Aorta (tissue), 5 donors: ENCODE data around the gene UCK2. TPM values are rescaled to one million over a fixed set of nuclear protein-coding genes. Genes with fewer than 3 reads are reported as not detected.

Source experiments
- ATAC-seq: fragments of 200-7000 bp; cut with Tn5 transposase; one replicate; pipeline ENCODE4 v1.9.1; 2022; ENCODE audit warnings: moderate library complexity; ENCODE audit not compliant: low FRiP score
- DNase-seq, 2 donors: peaks; one replicate each; pipeline ENCODE4 v3.0.0-alpha.2; 2020
- H3K27ac ChIP-seq, 2 donors: one replicate each; pipeline ENCODE4 v1.5.1; 2013; ENCODE audit warnings: low read length in 2 of 2, mild to moderate bottlenecking in 2 of 2, moderate library complexity in 2 of 2, control low read depth in 1 of 2, inconsistent platforms in 1 of 2, low read depth in 1 of 2
- H3K27me3 ChIP-seq, 2 donors: one replicate each; pipeline ENCODE4 v1.6.1; 2013; ENCODE audit warnings: control low read depth in 1 of 2, low read length in 1 of 2, mild to moderate bottlenecking in 1 of 2, moderate library complexity in 1 of 2; ENCODE audit not compliant: insufficient read depth in 2 of 2, control insufficient read depth in 1 of 2
- H3K36me3 ChIP-seq, 2 donors: one replicate each; pipeline ENCODE4 v1.6.1; 2013; ENCODE audit warnings: control low read depth in 1 of 2, low read length in 1 of 2, mild to moderate bottlenecking in 1 of 2; ENCODE audit not compliant: insufficient read depth in 2 of 2, control insufficient read depth in 1 of 2
- H3K4me1 ChIP-seq, 2 donors: one replicate each; pipeline ENCODE4 v1.6.1; 2013; ENCODE audit warnings: low read length in 2 of 2, control low read depth in 1 of 2, mild to moderate bottlenecking in 1 of 2, moderate library complexity in 1 of 2; ENCODE audit not compliant: insufficient read depth in 2 of 2, control insufficient read depth in 1 of 2
- H3K4me3 ChIP-seq, 2 donors: one replicate each; pipeline ENCODE4 v1.5.1; 2013; ENCODE audit warnings: low read length in 2 of 2, control low read depth in 1 of 2, mild to moderate bottlenecking in 1 of 2
- H3K9me3 ChIP-seq: one replicate; pipeline ENCODE4 v1.6.1; 2013; ENCODE audit warnings: mild to moderate bottlenecking, low read length; ENCODE audit not compliant: control insufficient read depth
- WGBS, 2 donors: extraction: QIAGEN DNeasy Blood & Tissue Kit; methylation state at CpG; one replicate each; pipeline ENCODE4 v1.1.7; 2013; 5-methylcytosine and 5-hydroxymethylcytosine counted together
- intact Hi-C, 2 donors: fragments of 100-400 bp; cut with DNase I; formaldehyde crosslinking; loops; one replicate each; pipeline versions ENCODE4 v1.14.2 to v1.15.0; 2022
- polyA plus RNA-seq, 2 donors: library from polyadenylated mRNA; stranded (reverse); fragments of 200-250 nt; gene quantifications; one replicate each; pipeline ENCODE4 v1.2.3, GENCODE V29; 2013
- total RNA-seq, 2 donors: library from RNA; stranded (reverse); fragmentation: NEBNext Ultra II Directional; extraction: Animal tissue kit (Norgen Biotek cat#: 25700); gene quantifications; one replicate each; pipeline ENCODE4 v1.2.1, GENCODE V29; 2021
- donor health status: healthy with polysubstance abuse.
- donor health status: Bipolar disorder and iron deficiency.
- donor health status: DM: no; HTN: no; CAD: no.
- donor health status: DM: no; HTN: no; CAD: no.
- donor health status: DM: yes; HTN: yes; CAD: no.

The UCK2 gene
- total and polyA plus RNA-seq, 4 donors, result 7.2 to 31.1 (median 19.9) TPM

DNA sequence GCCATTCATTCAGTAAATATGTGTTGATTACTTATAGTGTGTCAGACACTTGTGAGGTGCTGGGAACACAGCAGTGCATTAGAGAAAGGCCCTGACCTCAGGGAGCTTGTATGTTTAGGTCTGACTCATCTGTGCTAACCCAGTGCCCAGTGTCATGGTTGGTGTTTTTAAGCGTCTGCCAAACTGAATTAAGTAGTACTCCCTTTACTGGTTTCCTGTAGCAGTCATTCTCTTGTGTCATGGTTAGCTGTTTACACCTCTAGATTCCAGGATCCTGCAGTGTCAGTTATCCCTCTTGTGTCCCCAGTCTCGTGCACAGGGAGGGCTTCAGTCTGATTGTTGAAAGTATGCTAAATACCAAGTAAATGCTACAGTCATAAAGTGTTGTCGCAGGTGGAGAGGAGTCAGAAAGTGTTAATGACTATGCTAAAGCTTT, 14.2 kb downstream of the UCK2 start:
- Histone ChIP-seq H3K9me3 (no peaks in the 10 kb centered on the region), H3K27ac (no peak overlapping the region), H3K4me3 (no peak overlapping the region), H3K27me3 (no peaks in the 10 kb centered on the region), H3K4me1 (peaks cover 0 to 4% of the 10 kb centered on the region in 2 donors), H3K36me3 (no peaks in the 10 kb centered on the region)
- no peak for ATAC-seq
- intact Hi-C loops, result no loop called here
- no peak for DNase-seq
- 89 to 95% methylated on average over 3 of the region's 3 CpGs for WGBS, 2 donors

- intact Hi-C loops, result no loop called here
- no peak overlapping the region for H3K27ac ChIP-seq
- no peaks in the 10 kb centered on the region for H3K9me3 ChIP-seq
- DNase-seq, result no peak
- no peak for ATAC-seq
- H3K4me1 ChIP-seq, result peaks cover 0 to 4% of the 10 kb centered on the region in 2 donors
- no peak overlapping the region for H3K4me3 ChIP-seq
- H3K36me3 ChIP-seq, result no peaks in the 10 kb centered on the region
- 68 to 82% methylated on average over 2 of the region's 2 CpGs for WGBS, 2 donors
- H3K27me3 ChIP-seq, result no peaks in the 10 kb centered on the region
Observed at GRCh38 chr1:165842023-165842670, 14.7 kb downstream of the UCK2 start.

- WGBS, 2 donors, result 27 to 36% methylated on average over 5 of the region's 5 CpGs
- DNase-seq (no peak), ATAC-seq (no peak)
- Histone ChIP-seq H3K27me3 (no peaks in the 10 kb centered on the region), H3K4me3 (no peak overlapping the region), H3K27ac (no peak overlapping the region), H3K4me1 (peaks cover 0 to 4% of the 10 kb centered on the region in 2 donors), H3K36me3 (no peaks in the 10 kb centered on the region), H3K9me3 (no peaks in the 10 kb centered on the region)
- intact Hi-C loops, result no loop called here
Observed at GRCh38 chr1:165842671-165843129, 15.3 kb downstream of the UCK2 start.

- no peak for ATAC-seq
Observed at GRCh38 chr1:165843304-165843703, 15.9 kb downstream of the UCK2 start.

GRCh38 chr1:165844114-165844798, 16.8 kb downstream of the UCK2 start:
- intact Hi-C loops, result no loop called here
- WGBS, 2 donors, result 72% methylated on average over 11 of the region's 11 CpGs

More at GRCh38 chr1:165843304-165843703, 15.9 kb downstream of the UCK2 start:
- H3K4me3 ChIP-seq, result no peak overlapping the region
- no peaks in the 10 kb centered on the region for H3K27me3 ChIP-seq
- peaks cover 0 to 4% of the 10 kb centered on the region in 2 donors for H3K4me1 ChIP-seq
- no peak overlapping the region for H3K27ac ChIP-seq
- H3K36me3 ChIP-seq, result no peaks in the 10 kb centered on the region
- H3K9me3 ChIP-seq, result no peaks in the 10 kb centered on the region
- intact Hi-C loops, result no loop called here
- no peak for DNase-seq
- 61 to 69% methylated on average over 1 of the region's 1 CpG for WGBS, 2 donors

GRCh38 chr1:165844933-165845332, 17.5 kb downstream of the UCK2 start:
- Histone ChIP-seq H3K27me3 (no peaks in the 10 kb centered on the region), H3K4me3 (no peak overlapping the region), H3K36me3 (no peaks in the 10 kb centered on the region), H3K27ac (no peak overlapping the region), H3K4me1 (peaks cover 0 to 4% of the 10 kb centered on the region in 2 donors), H3K9me3 (no peaks in the 10 kb centered on the region)
- WGBS, 2 donors, result 87 to 90% methylated on average over 6 of the region's 6 CpGs
- ATAC-seq (no peak), DNase-seq (no peak)
- intact Hi-C loops, result no loop called here

More at GRCh38 chr1:165844114-165844798, 16.8 kb downstream of the UCK2 start:
- Histone ChIP-seq H3K36me3 (no peaks in the 10 kb centered on the region), H3K27ac (no peak overlapping the region), H3K27me3 (no peaks in the 10 kb centered on the region), H3K4me3 (no peak overlapping the region), H3K4me1 (peaks cover 0 to 4% of the 10 kb centered on the region in 2 donors), H3K9me3 (no peaks in the 10 kb centered on the region)
- DNase-seq (no peak), ATAC-seq (no peak)

- 98 to 99% methylated on average over 3 of the region's 3 CpGs for WGBS, 2 donors
- no peaks in the 10 kb centered on the region for H3K9me3 ChIP-seq
- no peak overlapping the region for H3K4me3 ChIP-seq
- no peak for DNase-seq
- intact Hi-C loops, result no loop called here
- H3K27ac ChIP-seq, result no peak overlapping the region
- no peaks in the 10 kb centered on the region for H3K27me3 ChIP-seq
- no peak for ATAC-seq
- H3K4me1 ChIP-seq, result peaks cover 0 to 4% of the 10 kb centered on the region in 2 donors
- no peaks in the 10 kb centered on the region for H3K36me3 ChIP-seq
Observed at GRCh38 chr1:165845569-165845968, 18.2 kb downstream of the UCK2 start.

DNA sequence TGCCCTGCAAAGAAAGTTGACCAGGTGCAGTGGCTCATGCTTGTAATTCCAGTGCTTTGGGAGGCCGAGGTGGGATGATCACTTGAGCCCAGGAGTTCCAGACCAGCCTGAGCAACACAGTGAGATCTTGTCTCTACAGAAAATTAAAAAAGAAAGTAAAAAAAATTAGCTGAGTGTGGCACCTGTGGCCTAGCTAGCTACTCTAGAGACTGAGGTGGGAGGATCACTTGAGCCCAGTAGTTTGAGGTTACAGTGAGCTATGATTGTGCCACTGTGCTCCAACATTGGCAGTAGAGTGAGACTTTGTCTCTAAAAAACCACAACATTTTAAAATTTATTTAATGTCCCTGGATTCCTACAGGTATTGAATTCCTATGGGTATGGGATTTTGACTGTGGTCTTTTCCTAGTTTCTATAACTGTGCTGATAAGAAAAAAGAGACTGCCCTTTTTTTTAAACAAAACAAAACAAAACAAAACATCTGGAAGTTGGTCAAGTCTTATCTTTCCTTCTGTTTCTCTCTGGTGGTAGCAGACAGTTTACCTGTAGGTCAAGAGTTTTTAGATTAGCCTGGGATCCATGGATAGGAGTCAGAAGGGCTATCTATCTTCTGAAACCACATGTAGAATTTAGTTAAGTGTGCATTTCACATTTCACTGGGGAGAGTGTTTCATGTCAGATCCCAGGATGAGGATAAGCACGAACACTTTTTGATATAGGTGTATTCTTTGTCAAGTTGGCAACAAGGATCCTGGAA, 18.8 kb downstream of the UCK2 start:
- DNase-seq, result no peak
- Histone ChIP-seq H3K4me3 (no peak overlapping the region), H3K27me3 (no peaks in the 10 kb centered on the region), H3K27ac (no peak overlapping the region), H3K36me3 (no peaks in the 10 kb centered on the region), H3K9me3 (no peaks in the 10 kb centered on the region), H3K4me1 (peaks cover 0 to 5% of the 10 kb centered on the region in 2 donors)
- ATAC-seq, result no peak
- intact Hi-C loops, result no loop called here
- WGBS, 2 donors, result 94% methylated on average over 2 of the region's 2 CpGs
